PC-3 (cell line): ENCODE results near the gene ALDOA. TPM values are rescaled to one million over a fixed set of nuclear protein-coding genes. Genes with fewer than 3 reads are reported as not detected.

Source experiments
- ATAC-seq: fragments of 200-7000 bp; cut with Tn5 transposase; 2 replicates; pipeline ENCODE4 v1.9.1; 2020; ENCODE audit warnings: mild to moderate bottlenecking, moderate library complexity
- BruUV-seq: library from RNA; stranded (reverse); fragments of 400-500 nt; replicated peaks from 2 replicates; lab custom pipeline; 2021; lab: Mats Ljungman, UMichigan
- CTCF ChIA-PET: fragments of 300-600 bp; sonication (Branson Sonifier 250); formaldehyde crosslinking; loops from one replicate; lab custom pipeline; 2022; ENCODE audit warnings: antibody characterized with exemption; lab: Charles Lee
- POLR2A ChIA-PET: fragments of 300-600 bp; sonication (Branson Sonifier 250); formaldehyde crosslinking; loops from one replicate; lab custom pipeline; 2022; ENCODE audit warnings: antibody characterized with exemption; ENCODE audit not compliant: unreplicated experiment; lab: Charles Lee
- DNase-seq: peaks from one replicate; pipeline ENCODE4 v3.0.0-alpha.2; 2015
- H2AFZ ChIP-seq: fragments of 300-600 bp; sonication (generic); 2 replicates; pipeline ENCODE4 v1.6.0; 2016; ENCODE audit warnings: antibody characterized with exemption, low read length
- H3F3A ChIP-seq: fragments of 300-600 bp; sonication (generic); one replicate; pipeline ENCODE4 v1.6.0; 2017; ENCODE audit warnings: antibody characterized with exemption, low read length, control low read depth, mild to moderate bottlenecking; ENCODE audit not compliant: unreplicated experiment
- H3K27ac ChIP-seq: fragments of 300-600 bp; sonication (generic); 2 replicates; pipeline ENCODE4 v1.5.1; 2016; ENCODE audit warnings: mild to moderate bottlenecking, low read length
- H3K27me3 ChIP-seq: fragments of 300-600 bp; sonication (generic); 2 replicates; pipeline ENCODE4 v1.6.1; 2016; ENCODE audit warnings: low read length, mixed read lengths
- H3K36me3 ChIP-seq: fragments of 300-600 bp; sonication (generic); 2 replicates; pipeline ENCODE4 v1.6.1; 2016; ENCODE audit warnings: low read depth, mixed run types, low read length, mixed read lengths
- H3K4me1 ChIP-seq: fragments of 300-600 bp; sonication (generic); 2 replicates; pipeline ENCODE4 v1.5.1; 2016; ENCODE audit warnings: low read length; ENCODE audit not compliant: insufficient read depth
- H3K4me2 ChIP-seq: fragments of 300-600 bp; sonication (generic); 2 replicates; pipeline ENCODE4 v1.6.0; 2016; ENCODE audit warnings: low read length
- H3K4me3 ChIP-seq: fragments of 300-600 bp; sonication (generic); 2 replicates; pipeline ENCODE4 v1.5.1; 2016; ENCODE audit warnings: mild to moderate bottlenecking, low read length, mixed read lengths
- H3K79me2 ChIP-seq: fragments of 300-600 bp; sonication (generic); 2 replicates; pipeline ENCODE4 v1.6.1; 2017; ENCODE audit warnings: low read length, mixed read lengths
- H3K9ac ChIP-seq: fragments of 300-600 bp; sonication (generic); 2 replicates; pipeline ENCODE4 v1.6.0; 2016; ENCODE audit warnings: mild to moderate bottlenecking, low read length
- H3K9me2 ChIP-seq: fragments of 300-600 bp; sonication (generic); replicated peaks from 2 replicates; pipeline ENCODE4 v1.6.1; 2016; ENCODE audit warnings: mixed run types, low read length, mixed read lengths
- H3K9me3 ChIP-seq: fragments of 300-600 bp; sonication (generic); 2 replicates; pipeline ENCODE4 v1.6.1; 2016; ENCODE audit warnings: low read length, mixed read lengths
- H4K20me1 ChIP-seq: fragments of 300-600 bp; sonication (generic); 2 replicates; pipeline ENCODE4 v1.6.1; 2016; ENCODE audit warnings: low read length, mixed read lengths
- EZH2 ChIP-seq: fragments of 300-600 bp; sonication (generic); IDR thresholded peaks from one replicate; pipeline ENCODE4 v1.6.1; 2017; ENCODE audit warnings: antibody characterized with exemption, mild to moderate bottlenecking, low read length; ENCODE audit not compliant: unreplicated experiment
- EZH2phosphoT487 ChIP-seq: fragments of 300-600 bp; sonication (generic); IDR thresholded peaks from 2 replicates; pipeline ENCODE4 v1.6.1; 2018; ENCODE audit warnings: mild to moderate bottlenecking, antibody characterized with exemption, low read length, borderline replicate concordance
- intact Hi-C: fragments of 100-400 bp; cut with micrococcal nuclease; formaldehyde crosslinking; loops from 2 replicates; pipeline ENCODE4 v1.9.0; 2023
- total RNA-seq: library from RNA; depleted of rRNA; stranded (reverse); fragments of >200 nt; gene quantifications from 2 replicates; pipeline ENCODE4 v1.2.3, GENCODE V29; 2014
- TF ChIP-seq, protein P1 (sequence below): fragments of 300-600 bp; sonication (generic); conservative IDR thresholded peaks from 2 replicates; pipeline ENCODE4 v1.5.1; 2017; ENCODE audit warnings: antibody characterized with exemption, low read depth, mild to moderate bottlenecking, low read length

The ALDOA gene
- total RNA-seq, 1 experiment from 2014 or later, result 2,048 TPM

DNA sequence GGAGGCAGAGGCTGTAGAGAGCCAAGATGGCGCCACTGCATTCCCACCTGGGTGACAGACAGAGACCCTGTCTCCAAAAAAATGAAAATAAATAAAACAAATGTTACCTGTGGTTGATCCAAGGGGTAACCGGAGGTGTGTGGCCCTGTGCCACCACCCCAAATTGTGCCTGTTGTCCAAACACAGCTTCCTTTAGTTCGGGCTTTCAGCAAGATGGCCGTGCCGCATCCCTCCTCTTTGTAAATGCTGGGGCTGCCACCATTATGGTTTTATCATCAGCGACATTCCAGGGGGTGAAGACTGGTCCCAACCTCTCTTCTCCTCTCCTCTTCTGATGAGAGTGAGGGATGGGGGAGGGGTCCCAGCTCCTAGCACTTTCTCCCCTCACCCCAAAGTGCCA is 42.7 kb upstream of the ALDOA start, which contains the start of gene C16orf92:
TSS of gene C16orf92 (plus strand) at position 312 of the 400 bp plus-strand sequence. CDS start 143 bp downstream, outside the sequence.
- Histone ChIP-seq H3K79me2 (no peaks in the 10 kb centered on the region), H3K27me3 (no peaks in the 10 kb centered on the region), H3K4me3 (no peak within 1 kb of the TSS), H3K9me2 (no peaks in the 10 kb centered on the region), H3K4me2 (no peak within 1 kb of the TSS), H3K27ac (no peak within 1 kb of the TSS), H2AFZ (no peak within 1 kb of the TSS), H3K9ac (no peak within 1 kb of the TSS), H3K36me3 (no peaks in the 10 kb centered on the region), H3K9me3 (no peaks in the 10 kb centered on the region), H4K20me1 (no peaks in the 10 kb centered on the region), H3K4me1 (no peaks in the 10 kb centered on the region), H3F3A (no peaks in the 10 kb centered on the region)
- intact Hi-C loops, result loop anchor here (5.0 kb wide), 3 partner anchors 161 to 321 kb away; partner anchors contain the start of genes CDIPT and PAGR1
- POLR2A ChIA-PET, result no interaction called here
- BruUV-seq, result no TSS peak
- DNase-seq (no peak), ATAC-seq (no peak)
- CTCF ChIA-PET, result no interaction called here
- TF ChIP-seq, protein P1, sequence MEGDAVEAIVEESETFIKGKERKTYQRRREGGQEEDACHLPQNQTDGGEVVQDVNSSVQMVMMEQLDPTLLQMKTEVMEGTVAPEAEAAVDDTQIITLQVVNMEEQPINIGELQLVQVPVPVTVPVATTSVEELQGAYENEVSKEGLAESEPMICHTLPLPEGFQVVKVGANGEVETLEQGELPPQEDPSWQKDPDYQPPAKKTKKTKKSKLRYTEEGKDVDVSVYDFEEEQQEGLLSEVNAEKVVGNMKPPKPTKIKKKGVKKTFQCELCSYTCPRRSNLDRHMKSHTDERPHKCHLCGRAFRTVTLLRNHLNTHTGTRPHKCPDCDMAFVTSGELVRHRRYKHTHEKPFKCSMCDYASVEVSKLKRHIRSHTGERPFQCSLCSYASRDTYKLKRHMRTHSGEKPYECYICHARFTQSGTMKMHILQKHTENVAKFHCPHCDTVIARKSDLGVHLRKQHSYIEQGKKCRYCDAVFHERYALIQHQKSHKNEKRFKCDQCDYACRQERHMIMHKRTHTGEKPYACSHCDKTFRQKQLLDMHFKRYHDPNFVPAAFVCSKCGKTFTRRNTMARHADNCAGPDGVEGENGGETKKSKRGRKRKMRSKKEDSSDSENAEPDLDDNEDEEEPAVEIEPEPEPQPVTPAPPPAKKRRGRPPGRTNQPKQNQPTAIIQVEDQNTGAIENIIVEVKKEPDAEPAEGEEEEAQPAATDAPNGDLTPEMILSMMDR, result no peak
- TF ChIP-seq EZH2phosphoT487 (no peak), EZH2 (no peak)

GRCh38 chr16:30023586-30023985 is 42.0 kb upstream of the ALDOA start:
- Histone ChIP-seq H3K4me1 (no peaks in the 10 kb centered on the region), H3K27me3 (no peaks in the 10 kb centered on the region), H3K9me2 (no peaks in the 10 kb centered on the region), H4K20me1 (no peaks in the 10 kb centered on the region), H3K4me3 (no peak overlapping the region), H3K79me2 (no peaks in the 10 kb centered on the region), H2AFZ (no peak overlapping the region), H3K4me2 (no peak overlapping the region), H3F3A (no peaks in the 10 kb centered on the region), H3K27ac (no peak overlapping the region), H3K9me3 (no peaks in the 10 kb centered on the region), H3K9ac (no peak overlapping the region), H3K36me3 (no peaks in the 10 kb centered on the region)
- no peak for TF ChIP-seq EZH2phosphoT487
- TF ChIP-seq, protein P1, result no peak
- TF ChIP-seq EZH2, result no peak
- intact Hi-C loops, result loop anchor here (5.0 kb wide), 3 partner anchors 161 to 321 kb away; partner anchors contain the start of genes CDIPT and PAGR1
- ATAC-seq, result no peak
- ChIA-PET CTCF (no interaction called here), POLR2A (no interaction called here)
- no peak for DNase-seq
- BruUV-seq, result no TSS peak

DNA sequence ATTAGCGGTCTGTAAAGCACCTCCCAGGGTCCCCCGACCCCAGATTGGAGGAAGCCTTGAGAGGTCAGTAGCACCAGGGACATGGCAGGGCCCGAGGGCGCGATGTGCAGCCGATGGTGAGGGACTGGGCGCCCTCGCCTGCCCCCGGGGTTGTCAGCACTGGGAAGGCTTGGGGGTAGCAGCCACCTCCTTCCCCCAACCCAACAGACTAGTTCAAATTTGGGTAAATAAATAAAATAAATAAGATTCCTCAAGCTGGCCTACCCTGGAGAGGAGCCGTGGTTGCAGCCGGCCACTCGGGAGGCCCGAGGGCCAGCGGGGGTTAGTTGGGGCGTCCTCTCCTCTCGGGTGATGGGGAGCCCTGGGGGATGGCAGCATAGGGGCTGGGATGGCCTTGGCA is 41.1 kb upstream of the ALDOA start:
- no peaks in the 10 kb centered on the region for H3F3A ChIP-seq
- no peaks in the 10 kb centered on the region for H3K9me3 ChIP-seq
- H4K20me1 ChIP-seq, result no peaks in the 10 kb centered on the region
- H3K9ac ChIP-seq, result no peak overlapping the region
- H3K27me3 ChIP-seq, result no peaks in the 10 kb centered on the region
- no peak overlapping the region for H3K27ac ChIP-seq
- TF ChIP-seq EZH2phosphoT487, result no peak
- TF ChIP-seq, protein P1, result no peak
- TF ChIP-seq EZH2, result no peak
- no peak overlapping the region for H2AFZ ChIP-seq
- DNase-seq (no peak), ATAC-seq (no peak)
- intact Hi-C loops, result loop anchor here (5.0 kb wide), 3 partner anchors 162 to 322 kb away; partner anchors contain the start of genes CDIPT and PAGR1
- no peaks in the 10 kb centered on the region for H3K36me3 ChIP-seq
- no peaks in the 10 kb centered on the region for H3K9me2 ChIP-seq
- CTCF ChIA-PET, result no interaction called here
- no peaks in the 10 kb centered on the region for H3K79me2 ChIP-seq
- no peaks in the 10 kb centered on the region for H3K4me1 ChIP-seq
- no peak overlapping the region for H3K4me3 ChIP-seq
- POLR2A ChIA-PET, result no interaction called here
- no TSS peak for BruUV-seq
- no peak overlapping the region for H3K4me2 ChIP-seq
